ENCODE data around the gene STH.

STH gene

GRCh38 chr17:45968732-45969131 lies 30.3 kb upstream of the STH start:
- no peak for DNase-seq (ENCODE audit: low read depth)

GRCh38 chr17:45969726-45970125 lies 29.3 kb upstream of the STH start:
- no peak for DNase-seq (ENCODE audit: low read depth)

- no peak for DNase-seq (ENCODE audit: low read depth)
Measured at GRCh38 chr17:45970659-45971058, 28.4 kb upstream of the STH start.

GRCh38 chr17:45971698-45972141 lies 27.3 kb upstream of the STH start:
- no peak for DNase-seq (ENCODE audit: low read depth)

- DNase-seq (ENCODE audit: low read depth): no peak
Measured at GRCh38 chr17:45972531-45972930, 26.5 kb upstream of the STH start.

- no peak for DNase-seq (ENCODE audit: low read depth)
Measured at GRCh38 chr17:45973099-45973780, 25.8 kb upstream of the STH start.

GRCh38 chr17:45973946-45974859 lies 24.8 kb upstream of the STH start:
- no peak for DNase-seq (ENCODE audit: low read depth)

- DNase-seq (ENCODE audit: low read depth): no peak
Measured at GRCh38 chr17:45974916-45975630, 24.0 kb upstream of the STH start.

- DNase-seq (ENCODE audit: low read depth): no peak
Measured at GRCh38 chr17:45975640-45976295, 23.3 kb upstream of the STH start.

- no peak for DNase-seq (ENCODE audit: low read depth)
Measured at GRCh38 chr17:45976391-45976754, 22.7 kb upstream of the STH start.

GRCh38 chr17:45976755-45977505 lies 22.1 kb upstream of the STH start:
- no peak for DNase-seq (ENCODE audit: low read depth)

- DNase-seq (ENCODE audit: low read depth): no peak
Measured at GRCh38 chr17:45977506-45977824, 21.6 kb upstream of the STH start.

GRCh38 chr17:45977976-45978626 lies 20.9 kb upstream of the STH start:
- DNase-seq (ENCODE audit: low read depth): no peak

- no peak for DNase-seq (ENCODE audit: low read depth)
Measured at GRCh38 chr17:45979137-45979536, 19.9 kb upstream of the STH start.

GRCh38 chr17:45980855-45981254 lies 18.2 kb upstream of the STH start:
- no peak for DNase-seq (ENCODE audit: low read depth)

GRCh38 chr17:45981306-45981705 lies 17.7 kb upstream of the STH start:
- DNase-seq (ENCODE audit: low read depth): no peak

GRCh38 chr17:45982791-45983613 lies 16.0 kb upstream of the STH start:
- DNase-seq (ENCODE audit: low read depth): no peak

- no peak for DNase-seq (ENCODE audit: low read depth)
Measured at GRCh38 chr17:45983614-45984310, 15.3 kb upstream of the STH start.

- DNase-seq (ENCODE audit: low read depth): no peak
Measured at GRCh38 chr17:45984368-45984767, 14.7 kb upstream of the STH start.

GRCh38 chr17:45985447-45985846 lies 13.6 kb upstream of the STH start:
- no peak for DNase-seq (ENCODE audit: low read depth)

Measured in activated T-cell treated with anti-CD3 and anti-CD28 coated beads for 24 hours (primary cell).